ENCODE results near the gene MMP1. TPM values are rescaled to one million over a fixed set of nuclear protein-coding genes. Genes with fewer than 3 reads are reported as not detected.

Gene MMP1
- total RNA-seq, 1 experiment from 2014 or later = 0.15 TPM

- no peaks in the 10 kb centered on the region for H3K9me3 ChIP-seq (ENCODE audit: control insufficient read depth, insufficient read depth, low read depth, low read length)
- in situ Hi-C loops (cut with HindIII; ENCODE audit: low pct_unique_long_range_greater_than_20kb, low sequenced_read_pairs) = no loop called here
- CTCF ChIA-PET = no interaction called here
- POLR2A ChIA-PET = no interaction called here
- intact Hi-C loops (cut with micrococcal nuclease; ENCODE audit: unreplicated experiment) = no loop called here
- no peak overlapping the region for H3K27ac ChIP-seq (ENCODE audit: low read length)
- no peaks in the 10 kb centered on the region for H3K36me3 ChIP-seq (ENCODE audit: control insufficient read depth, insufficient read depth, low read length)
- TF ChIP-seq POLR2AphosphoS5 (IDR thresholded peaks at IDR 0.05; ENCODE audit: low read depth, low read length) (no peak), SIN3A (IDR thresholded peaks at IDR 0.05; ENCODE audit: borderline replicate concordance, insufficient read depth, low read depth, low read length) (no peak), TCF7L2 (IDR thresholded peaks at IDR 0.05; ENCODE audit: low read depth, low read length) (no peak)
- TF ChIP-seq, protein P1, sequence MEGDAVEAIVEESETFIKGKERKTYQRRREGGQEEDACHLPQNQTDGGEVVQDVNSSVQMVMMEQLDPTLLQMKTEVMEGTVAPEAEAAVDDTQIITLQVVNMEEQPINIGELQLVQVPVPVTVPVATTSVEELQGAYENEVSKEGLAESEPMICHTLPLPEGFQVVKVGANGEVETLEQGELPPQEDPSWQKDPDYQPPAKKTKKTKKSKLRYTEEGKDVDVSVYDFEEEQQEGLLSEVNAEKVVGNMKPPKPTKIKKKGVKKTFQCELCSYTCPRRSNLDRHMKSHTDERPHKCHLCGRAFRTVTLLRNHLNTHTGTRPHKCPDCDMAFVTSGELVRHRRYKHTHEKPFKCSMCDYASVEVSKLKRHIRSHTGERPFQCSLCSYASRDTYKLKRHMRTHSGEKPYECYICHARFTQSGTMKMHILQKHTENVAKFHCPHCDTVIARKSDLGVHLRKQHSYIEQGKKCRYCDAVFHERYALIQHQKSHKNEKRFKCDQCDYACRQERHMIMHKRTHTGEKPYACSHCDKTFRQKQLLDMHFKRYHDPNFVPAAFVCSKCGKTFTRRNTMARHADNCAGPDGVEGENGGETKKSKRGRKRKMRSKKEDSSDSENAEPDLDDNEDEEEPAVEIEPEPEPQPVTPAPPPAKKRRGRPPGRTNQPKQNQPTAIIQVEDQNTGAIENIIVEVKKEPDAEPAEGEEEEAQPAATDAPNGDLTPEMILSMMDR (IDR thresholded peaks at IDR 0.05) = no peak
- TF ChIP-seq, protein P2, sequence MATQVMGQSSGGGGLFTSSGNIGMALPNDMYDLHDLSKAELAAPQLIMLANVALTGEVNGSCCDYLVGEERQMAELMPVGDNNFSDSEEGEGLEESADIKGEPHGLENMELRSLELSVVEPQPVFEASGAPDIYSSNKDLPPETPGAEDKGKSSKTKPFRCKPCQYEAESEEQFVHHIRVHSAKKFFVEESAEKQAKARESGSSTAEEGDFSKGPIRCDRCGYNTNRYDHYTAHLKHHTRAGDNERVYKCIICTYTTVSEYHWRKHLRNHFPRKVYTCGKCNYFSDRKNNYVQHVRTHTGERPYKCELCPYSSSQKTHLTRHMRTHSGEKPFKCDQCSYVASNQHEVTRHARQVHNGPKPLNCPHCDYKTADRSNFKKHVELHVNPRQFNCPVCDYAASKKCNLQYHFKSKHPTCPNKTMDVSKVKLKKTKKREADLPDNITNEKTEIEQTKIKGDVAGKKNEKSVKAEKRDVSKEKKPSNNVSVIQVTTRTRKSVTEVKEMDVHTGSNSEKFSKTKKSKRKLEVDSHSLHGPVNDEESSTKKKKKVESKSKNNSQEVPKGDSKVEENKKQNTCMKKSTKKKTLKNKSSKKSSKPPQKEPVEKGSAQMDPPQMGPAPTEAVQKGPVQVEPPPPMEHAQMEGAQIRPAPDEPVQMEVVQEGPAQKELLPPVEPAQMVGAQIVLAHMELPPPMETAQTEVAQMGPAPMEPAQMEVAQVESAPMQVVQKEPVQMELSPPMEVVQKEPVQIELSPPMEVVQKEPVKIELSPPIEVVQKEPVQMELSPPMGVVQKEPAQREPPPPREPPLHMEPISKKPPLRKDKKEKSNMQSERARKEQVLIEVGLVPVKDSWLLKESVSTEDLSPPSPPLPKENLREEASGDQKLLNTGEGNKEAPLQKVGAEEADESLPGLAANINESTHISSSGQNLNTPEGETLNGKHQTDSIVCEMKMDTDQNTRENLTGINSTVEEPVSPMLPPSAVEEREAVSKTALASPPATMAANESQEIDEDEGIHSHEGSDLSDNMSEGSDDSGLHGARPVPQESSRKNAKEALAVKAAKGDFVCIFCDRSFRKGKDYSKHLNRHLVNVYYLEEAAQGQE (IDR thresholded peaks at IDR 0.05; ENCODE audit: insufficient read depth in 1 of 2, low read depth in 2 of 2, low read length in 1 of 2) = no peak
- DNase-seq (ENCODE audit: low read depth, low spot score) = no peak
- ATAC-seq = no peak
- no peaks in the 10 kb centered on the region for H3K4me1 ChIP-seq (ENCODE audit: control insufficient read depth, insufficient read depth, low read length)
- no peak overlapping the region for H3K4me3 ChIP-seq (ENCODE audit: low read depth in 2 of 2, low read length in 2 of 2)
- peaks cover 6% of the 10 kb centered on the region; the same call in 1 of the 2 replicates for H3K27me3 ChIP-seq (ENCODE audit: control insufficient read depth, insufficient read depth, low read length)
- no TSS peak for BruUV-seq (replicated peaks)
Measured at GRCh38 chr11:102771351-102771750, 26.6 kb downstream of the MMP1 start.

GRCh38 chr11:102770191-102770590 is 27.8 kb downstream of the MMP1 start:
- TF ChIP-seq POLR2AphosphoS5 (IDR thresholded peaks at IDR 0.05; ENCODE audit: low read depth, low read length) (no peak), TCF7L2 (IDR thresholded peaks at IDR 0.05; ENCODE audit: low read depth, low read length) (no peak), SIN3A (IDR thresholded peaks at IDR 0.05; ENCODE audit: borderline replicate concordance, insufficient read depth, low read depth, low read length) (no peak)
- TF ChIP-seq, protein P2 (IDR thresholded peaks at IDR 0.05; ENCODE audit: insufficient read depth in 1 of 2, low read depth in 2 of 2, low read length in 1 of 2) = no peak
- TF ChIP-seq, protein P1 (IDR thresholded peaks at IDR 0.05) = no peak
- ATAC-seq (no peak), DNase-seq (ENCODE audit: low read depth, low spot score) (no peak)
- Histone ChIP-seq H3K9me3 (ENCODE audit: control insufficient read depth, insufficient read depth, low read depth, low read length) (no peaks in the 10 kb centered on the region), H3K27me3 (ENCODE audit: control insufficient read depth, insufficient read depth, low read length) (peaks cover 6% of the 10 kb centered on the region; the same call in 1 of the 2 replicates), H3K36me3 (ENCODE audit: control insufficient read depth, insufficient read depth, low read length) (no peaks in the 10 kb centered on the region), H3K4me3 (ENCODE audit: low read depth in 2 of 2, low read length in 2 of 2) (no peak overlapping the region), H3K4me1 (ENCODE audit: control insufficient read depth, insufficient read depth, low read length) (no peaks in the 10 kb centered on the region), H3K27ac (ENCODE audit: low read length) (no peak overlapping the region)
- in situ Hi-C loops (cut with HindIII; ENCODE audit: low pct_unique_long_range_greater_than_20kb, low sequenced_read_pairs) (no loop called here), intact Hi-C loops (cut with micrococcal nuclease; ENCODE audit: unreplicated experiment) (no loop called here)
- ChIA-PET CTCF (no interaction called here), POLR2A (no interaction called here)
- no TSS peak for BruUV-seq (replicated peaks)

Measured in Panc1 (cell line).